Body of pancreas (tissue), 4 donors: Measurements from ENCODE around the gene RPS19BP1. TPM values are rescaled to one million over a fixed set of nuclear protein-coding genes. Genes with fewer than 3 reads are reported as not detected.

Experiments used
- ATAC-seq: fragments of 150-250 bp; one replicate; pipeline ENCODE4 v1.9.1; 2016
- DNase-seq, 4 donors: peaks; one replicate each; pipeline ENCODE4 v3.0.0-alpha.2; 2019
- H3K27ac ChIP-seq, 4 donors: fragments of 200-600 bp; sonication (generic); 1 replicate in 3 of 4; 2 replicates in 1 of 4; pipeline versions ENCODE4 v1.5.1 to v1.6.1; 2016 to 2019; ENCODE audit warnings: mild to moderate bottlenecking in 1 of 4, mixed read lengths in 1 of 4, moderate library complexity in 1 of 4
- H3K27me3 ChIP-seq, 2 donors: fragments of 200-600 bp; sonication (generic); one replicate each; pipeline ENCODE4 v1.6.0; 2016; ENCODE audit warnings: mild to moderate bottlenecking in 1 of 2
- H3K36me3 ChIP-seq, 2 donors: fragments of 200-600 bp; sonication (generic); replicated peaks in 1 of 2; 2 replicates each; pipeline ENCODE4 v1.5.1; 2016; ENCODE audit warnings: low read depth in 2 of 2; ENCODE audit not compliant: insufficient read depth in 1 of 2
- H3K4me1 ChIP-seq: fragments of 200-600 bp; sonication (generic); one replicate; pipeline ENCODE4 v1.6.0; 2016
- H3K4me3 ChIP-seq, 2 donors: fragments of 200-600 bp; sonication (generic); 1 replicate in 1 of 2; 2 replicates in 1 of 2; pipeline ENCODE4 v1.5.1; 2016 to 2019
- H3K9me3 ChIP-seq, 3 donors: fragments of 200-600 bp; sonication (generic); 1 replicate in 2 of 3; 2 replicates in 1 of 3; pipeline ENCODE4 v1.5.1; 2016
- CTCF ChIP-seq, 7 experiments: fragments of 450-650 bp in 4 of 7; fragments of 200-600 bp in 3 of 7; sonication (generic) in 3 of 7; IDR thresholded peaks; one replicate each; pipeline ENCODE4 v1.5.1; 2016 to 2019; ENCODE audit warnings: antibody characterized with exemption in 7 of 7
- POLR2A ChIP-seq, 3 donors: fragments of 450-650 bp; IDR thresholded peaks; one replicate each; pipeline ENCODE4 v1.6.1; 2016; ENCODE audit warnings: antibody characterized with exemption in 3 of 3, mild to moderate bottlenecking in 2 of 3
- WGBS, 2 donors: methylation state at CpG; one replicate each; pipeline ENCODE4 v1.1.5; 2017; 5-methylcytosine and 5-hydroxymethylcytosine counted together
- intact Hi-C: fragments of 100-400 bp; cut with DNase I; formaldehyde crosslinking; loops from one replicate; pipeline ENCODE4 v1.15.1; 2023
- total RNA-seq, 2 donors: library from RNA; depleted of rRNA; stranded (reverse); fragments of >200 nt; gene quantifications; one replicate each; pipeline ENCODE4 v1.1.0, GENCODE V29; 2016

RPS19BP1 gene
- total RNA-seq, 2 donors from 2014 or later = 87.2 to 141 TPM

GRCh38 chr22:39571538-39571937 lies 39.0 kb upstream of the RPS19BP1 start:
- ATAC-seq (no peak), DNase-seq (no peak)
- intact Hi-C loops = no loop called here
- WGBS, 2 donors = 21 to 22% methylated on average over 1 of the region's 1 CpG
- Histone ChIP-seq H3K9me3 (no peaks in the 10 kb centered on the region), H3K27ac (no peak overlapping the region), H3K4me1 (no peaks in the 10 kb centered on the region), H3K36me3 (no peaks in the 10 kb centered on the region), H3K27me3 (no peaks in the 10 kb centered on the region), H3K4me3 (no peak overlapping the region)
- TF ChIP-seq POLR2A (IDR thresholded peaks at IDR 0.05) (no peak), CTCF (IDR thresholded peaks at IDR 0.05) (no peak)

- 66 to 100% methylated on average over 3 to 13 of the region's 14 CpGs for WGBS, 2 donors
- Histone ChIP-seq H3K4me3 (no peak within 1 kb of the TSS), H3K36me3 (no peaks in the 10 kb centered on the region), H3K27ac (no peak within 1 kb of the TSS), H3K9me3 (no peaks in the 10 kb centered on the region), H3K27me3 (no peaks in the 10 kb centered on the region), H3K4me1 (no peaks in the 10 kb centered on the region)
- ATAC-seq (no peak), DNase-seq (no peak)
- intact Hi-C loops = no loop called here
- TF ChIP-seq CTCF (IDR thresholded peaks at IDR 0.05) (no peak), POLR2A (IDR thresholded peaks at IDR 0.05) (no peak)
Measured at GRCh38 chr22:39570665-39571064, 38.1 kb upstream of the RPS19BP1 start, which contains the start of gene CACNA1I. Gene CACNA1I (plus strand): TSS chr22:39570753. CDS start chr22:39570753, 0 bp downstream.

GRCh38 chr22:39570226-39570625 lies 37.7 kb upstream of the RPS19BP1 start:
- ATAC-seq (no peak), DNase-seq (no peak)
- H3K36me3 ChIP-seq = no peaks in the 10 kb centered on the region
- H3K9me3 ChIP-seq = no peaks in the 10 kb centered on the region
- TF ChIP-seq POLR2A (IDR thresholded peaks at IDR 0.05) (no peak), CTCF (IDR thresholded peaks at IDR 0.05) (no peak)
- H3K27me3 ChIP-seq = no peaks in the 10 kb centered on the region
- no peaks in the 10 kb centered on the region for H3K4me1 ChIP-seq
- no peak overlapping the region for H3K27ac ChIP-seq
- intact Hi-C loops = no loop called here
- H3K4me3 ChIP-seq = no peak overlapping the region
- WGBS, 2 donors = 74% methylated on average over 3 of the region's 3 CpGs

- DNase-seq = no peak
- 83 to 95% methylated on average over 4 to 5 of the region's 7 CpGs for WGBS, 2 donors
- ATAC-seq = no peak
- no peak overlapping the region for H3K4me3 ChIP-seq
- H3K27ac ChIP-seq = no peak overlapping the region
- intact Hi-C loops = no loop called here
- no peaks in the 10 kb centered on the region for H3K4me1 ChIP-seq
- no peaks in the 10 kb centered on the region for H3K27me3 ChIP-seq
- H3K9me3 ChIP-seq = no peaks in the 10 kb centered on the region
- TF ChIP-seq POLR2A (IDR thresholded peaks at IDR 0.05) (no peak), CTCF (IDR thresholded peaks at IDR 0.05) (no peak)
- no peaks in the 10 kb centered on the region for H3K36me3 ChIP-seq
Measured at GRCh38 chr22:39569066-39569465, 36.5 kb upstream of the RPS19BP1 start.

GRCh38 chr22:39568278-39568981 lies 35.9 kb upstream of the RPS19BP1 start:
- no peak for ATAC-seq
- Histone ChIP-seq H3K4me3 (no peak overlapping the region), H3K27me3 (no peaks in the 10 kb centered on the region), H3K36me3 (no peaks in the 10 kb centered on the region), H3K4me1 (no peaks in the 10 kb centered on the region), H3K27ac (no peak overlapping the region), H3K9me3 (no peaks in the 10 kb centered on the region)
- no peak for TF ChIP-seq POLR2A (IDR thresholded peaks at IDR 0.05)
- TF ChIP-seq CTCF (IDR thresholded peaks at IDR 0.05) = no peak
- 66 to 69% methylated on average over 15 to 19 of the region's 19 CpGs for WGBS, 2 donors
- intact Hi-C loops = no loop called here
- DNase-seq = no peak
